DOHH2 (cell line): ENCODE data around the gene CHAC2.
"Not testable (repeated sequence)": the region's sequence is repeated elsewhere in the genome, so short reads cannot be mapped to it uniquely, and the experiment has no call there.

Experiments used
- H3F3A ChIP-seq: fragments of 200-600 bp; sonication (generic), shearing (Covaris generic); 2 replicates; pipeline ENCODE4 v1.6.0; 2016; ENCODE audit warnings: antibody characterized with exemption, mild to moderate bottlenecking; ENCODE audit not compliant: control insufficient read depth, insufficient read depth
- H3K27ac ChIP-seq: fragments of 200-600 bp; sonication (generic); 2 replicates; pipeline ENCODE4 v1.5.1; 2014; ENCODE audit warnings: low read depth, mild to moderate bottlenecking, low read length, moderate library complexity
- H3K27me3 ChIP-seq: fragments of 200-600 bp; sonication (generic); 2 replicates; pipeline ENCODE4 v1.6.1; 2014; ENCODE audit warnings: mild to moderate bottlenecking, low read length, mixed read lengths; ENCODE audit not compliant: control insufficient read depth
- H3K36me3 ChIP-seq: fragments of 200-600 bp; sonication (generic); 2 replicates; pipeline ENCODE4 v1.6.1; 2014; ENCODE audit warnings: mild to moderate bottlenecking, low read length, moderate library complexity, mixed read lengths; ENCODE audit not compliant: control insufficient read depth
- H3K4me1 ChIP-seq: fragments of 200-600 bp; sonication (generic); 2 replicates; pipeline ENCODE4 v1.6.1; 2014; ENCODE audit warnings: mild to moderate bottlenecking, low read length, mixed read lengths; ENCODE audit not compliant: control insufficient read depth
- H3K4me2 ChIP-seq: fragments of 200-600 bp; sonication (generic); 2 replicates; pipeline ENCODE4 v1.6.0; 2014; ENCODE audit warnings: mild to moderate bottlenecking, low read length, moderate library complexity
- H3K4me3 ChIP-seq: fragments of 200-600 bp; sonication (generic); 2 replicates; pipeline ENCODE4 v1.5.1; 2014; ENCODE audit warnings: mild to moderate bottlenecking, low read length, mixed read lengths
- H3K79me2 ChIP-seq: fragments of 200-600 bp; sonication (generic); 2 replicates; pipeline ENCODE4 v1.6.1; 2014; ENCODE audit warnings: mild to moderate bottlenecking, low read length, mixed read lengths; ENCODE audit not compliant: control insufficient read depth
- H3K9me2 ChIP-seq: fragments of 200-600 bp; sonication (generic); replicated peaks from 2 replicates; pipeline ENCODE4 v1.6.1; 2014; ENCODE audit warnings: mild to moderate bottlenecking, low read length, mixed read lengths; ENCODE audit not compliant: control insufficient read depth
- H3K9me3 ChIP-seq: fragments of 200-600 bp; sonication (generic); 2 replicates; pipeline ENCODE4 v1.6.1; 2014; ENCODE audit warnings: antibody characterized with exemption, low read length, mixed read lengths; ENCODE audit not compliant: control insufficient read depth, insufficient read depth
- H4K20me1 ChIP-seq: fragments of 200-600 bp; sonication (generic); 2 replicates; pipeline ENCODE4 v1.6.0; 2014; ENCODE audit warnings: low read depth, mild to moderate bottlenecking, antibody characterized with exemption, low read length, moderate library complexity; ENCODE audit not compliant: control insufficient read depth, insufficient read depth
- EZH2phosphoT487 ChIP-seq: fragments of 200-600 bp; sonication (generic); IDR thresholded peaks from 2 replicates; pipeline ENCODE4 v1.6.1; 2017; ENCODE audit warnings: borderline replicate concordance, mild to moderate bottlenecking, antibody characterized with exemption, low read length, moderate library complexity, mixed read lengths
- TF ChIP-seq, protein P1 (sequence below): fragments of 200-600 bp; sonication (generic); IDR thresholded peaks from one replicate; pipeline ENCODE4 v1.5.1; 2014; ENCODE audit warnings: antibody characterized with exemption, mild to moderate bottlenecking, low read depth, low read length; ENCODE audit not compliant: poor library complexity, severe bottlenecking

Gene CHAC2

DNA sequence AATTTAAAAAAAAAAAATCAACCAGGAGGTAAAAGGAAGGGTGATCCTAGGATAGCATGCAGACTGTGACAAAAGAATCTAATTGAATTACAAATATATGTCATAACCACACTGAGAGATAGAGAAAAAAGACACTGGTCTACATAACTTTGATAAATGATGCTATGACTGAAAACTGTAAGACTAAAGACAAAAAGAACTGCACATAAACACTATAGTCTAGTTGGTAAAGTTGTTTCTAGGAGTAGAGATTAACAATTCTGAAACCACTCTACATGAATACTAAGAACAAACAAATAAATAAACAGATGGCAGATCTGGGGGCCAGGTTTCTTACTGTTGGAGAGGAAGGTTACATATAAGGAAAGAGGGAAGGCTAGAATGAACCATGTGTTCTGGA is 14.6 kb upstream of the CHAC2 start:
- H3K27me3 ChIP-seq = no peaks in the 10 kb centered on the region
- TF ChIP-seq, protein P1, sequence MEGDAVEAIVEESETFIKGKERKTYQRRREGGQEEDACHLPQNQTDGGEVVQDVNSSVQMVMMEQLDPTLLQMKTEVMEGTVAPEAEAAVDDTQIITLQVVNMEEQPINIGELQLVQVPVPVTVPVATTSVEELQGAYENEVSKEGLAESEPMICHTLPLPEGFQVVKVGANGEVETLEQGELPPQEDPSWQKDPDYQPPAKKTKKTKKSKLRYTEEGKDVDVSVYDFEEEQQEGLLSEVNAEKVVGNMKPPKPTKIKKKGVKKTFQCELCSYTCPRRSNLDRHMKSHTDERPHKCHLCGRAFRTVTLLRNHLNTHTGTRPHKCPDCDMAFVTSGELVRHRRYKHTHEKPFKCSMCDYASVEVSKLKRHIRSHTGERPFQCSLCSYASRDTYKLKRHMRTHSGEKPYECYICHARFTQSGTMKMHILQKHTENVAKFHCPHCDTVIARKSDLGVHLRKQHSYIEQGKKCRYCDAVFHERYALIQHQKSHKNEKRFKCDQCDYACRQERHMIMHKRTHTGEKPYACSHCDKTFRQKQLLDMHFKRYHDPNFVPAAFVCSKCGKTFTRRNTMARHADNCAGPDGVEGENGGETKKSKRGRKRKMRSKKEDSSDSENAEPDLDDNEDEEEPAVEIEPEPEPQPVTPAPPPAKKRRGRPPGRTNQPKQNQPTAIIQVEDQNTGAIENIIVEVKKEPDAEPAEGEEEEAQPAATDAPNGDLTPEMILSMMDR = no peak
- no peak for TF ChIP-seq EZH2phosphoT487
- H3F3A ChIP-seq = no peaks in the 10 kb centered on the region
- no peaks in the 10 kb centered on the region for H3K9me2 ChIP-seq
- H3K9me3 ChIP-seq = no peaks in the 10 kb centered on the region
- no peak overlapping the region for H3K4me3 ChIP-seq
- H3K79me2 ChIP-seq = no peaks in the 10 kb centered on the region
- no peaks in the 10 kb centered on the region for H4K20me1 ChIP-seq
- H3K4me2 ChIP-seq = no peak overlapping the region
- no peak overlapping the region for H3K27ac ChIP-seq
- H3K36me3 ChIP-seq = peaks cover 4% of the 10 kb centered on the region
- no peaks in the 10 kb centered on the region for H3K4me1 ChIP-seq

GRCh38 chr2:53755121-53755520 is 12.5 kb upstream of the CHAC2 start:
- no peak for TF ChIP-seq EZH2phosphoT487
- TF ChIP-seq, protein P1 = no peak
- H3K9me2 ChIP-seq = no peaks in the 10 kb centered on the region
- H3K36me3 ChIP-seq = peaks cover 1% of the 10 kb centered on the region; the same call in 1 of the 2 replicates
- no peaks in the 10 kb centered on the region for H3K4me1 ChIP-seq
- H3K27me3 ChIP-seq = no peaks in the 10 kb centered on the region
- H3K79me2 ChIP-seq = no peaks in the 10 kb centered on the region
- H3K4me3 ChIP-seq = no peak overlapping the region
- H3K27ac ChIP-seq = no peak overlapping the region
- H3K9me3 ChIP-seq = no peaks in the 10 kb centered on the region
- H3F3A ChIP-seq = no peaks in the 10 kb centered on the region
- H4K20me1 ChIP-seq = no peaks in the 10 kb centered on the region
- H3K4me2 ChIP-seq = no peak overlapping the region

- H3K36me3 ChIP-seq = no peaks in the 10 kb centered on the region; the same call in 1 of the 2 replicates
- no peaks in the 10 kb centered on the region for H3F3A ChIP-seq
- no peak overlapping the region for H3K4me2 ChIP-seq
- no peaks in the 10 kb centered on the region for H3K27me3 ChIP-seq
- H3K9me2 ChIP-seq = no peaks in the 10 kb centered on the region
- TF ChIP-seq, protein P1 = no peak
- no peak for TF ChIP-seq EZH2phosphoT487
- no peaks in the 10 kb centered on the region for H3K9me3 ChIP-seq
- H3K79me2 ChIP-seq = no peaks in the 10 kb centered on the region
- no peak overlapping the region for H3K27ac ChIP-seq
- no peaks in the 10 kb centered on the region for H3K4me1 ChIP-seq
- no peak overlapping the region for H3K4me3 ChIP-seq
- H4K20me1 ChIP-seq = no peaks in the 10 kb centered on the region
Observed at GRCh38 chr2:53756644-53757043, 11.0 kb upstream of the CHAC2 start.

DNA sequence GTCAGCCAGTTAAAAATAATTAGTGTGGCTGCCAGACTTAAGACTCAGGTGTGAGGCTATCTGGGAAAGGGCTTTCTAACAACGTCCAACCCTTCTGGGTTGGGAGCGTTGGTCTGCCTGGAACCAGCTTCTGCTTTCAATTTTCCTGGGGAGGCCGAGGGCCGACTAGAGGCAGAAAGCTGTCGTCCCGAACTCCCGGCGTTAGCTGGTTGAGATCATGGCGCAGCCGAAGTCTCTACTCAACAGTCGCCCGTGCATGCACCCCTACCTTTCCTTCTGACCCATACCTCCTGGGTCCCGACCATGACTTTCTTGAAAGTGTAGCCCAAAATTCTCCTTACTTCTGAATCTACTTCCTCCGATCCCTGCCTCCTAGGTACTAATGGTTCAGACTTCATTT is 10.4 kb upstream of the CHAC2 start:
- H3K4me1 ChIP-seq, H4K20me1 ChIP-seq, H3K36me3 ChIP-seq, H3K4me2 ChIP-seq, H3F3A ChIP-seq, H3K27ac ChIP-seq, H3K4me3 ChIP-seq, H3K27me3 ChIP-seq, H3K9me3 ChIP-seq, H3K79me2 ChIP-seq, H3K9me2 ChIP-seq: not testable (repeated sequence)
